ENCODE results near the gene DEFB128.

DEFB128 gene

DNA sequence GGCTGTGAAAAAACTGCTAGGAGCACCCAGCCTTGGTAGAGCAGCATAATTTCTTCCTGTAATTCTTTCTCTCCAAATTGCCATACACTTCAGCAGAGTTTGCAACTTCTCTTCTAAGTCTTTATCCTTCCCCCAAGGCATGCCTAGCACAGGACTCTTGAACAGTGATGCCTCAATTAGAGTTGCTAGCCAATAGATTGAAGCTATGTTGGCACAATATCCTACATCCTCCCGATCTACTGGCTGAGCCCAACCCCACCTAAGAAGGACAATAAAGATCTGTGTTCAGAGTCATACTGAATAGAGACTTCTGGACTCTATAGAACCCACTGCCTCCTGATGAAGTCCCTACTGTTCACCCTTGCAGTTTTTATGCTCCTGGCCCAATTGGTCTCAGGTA, 47.2 kb downstream of the DEFB128 start, which contains the start of gene DEFB126:
DEFB126 (plus strand) TSS at position 301 of the 400 bp plus-strand sequence; CDS start at position 340, 39 bp downstream.
- TF ChIP-seq POLR2AphosphoS5 (IDR thresholded peaks at IDR 0.05; ENCODE audit: low read depth, low read length) (no peak), TAF1 (IDR thresholded peaks at IDR 0.05; ENCODE audit: borderline replicate concordance, low read depth, low read length) (no peak), POLR2A (IDR thresholded peaks at IDR 0.05; ENCODE audit: low read depth, low read length) (no peak)
- FAIRE-seq (no peak), DNase-seq (ENCODE audit: insufficient read length) (no peak)

All from GM12892 (cell line).